CD4-positive, alpha-beta T cell (primary cell): ENCODE results near the gene STARD8. TPM values are rescaled to one million over a fixed set of nuclear protein-coding genes. Genes with fewer than 3 reads are reported as not detected.

ENCODE experiments used
- ATAC-seq: fragments of 200-7000 bp; cut with Tn5 transposase; one replicate; pipeline ENCODE4 v1.10.0; 2022; ENCODE audit warnings: mild to moderate bottlenecking; ENCODE audit not compliant: poor library complexity
- CTCF ChIA-PET: fragments of 350-600 bp; sonication (Branson Sonifier 250); formaldehyde crosslinking; loops from one replicate; lab custom pipeline; 2021; ENCODE audit warnings: antibody characterized with exemption, inconsistent platforms; lab: Charles Lee
- POLR2A ChIA-PET: fragments of 350-600 bp; sonication (Branson Sonifier 250); formaldehyde crosslinking; loops from one replicate; lab custom pipeline; 2021; ENCODE audit warnings: antibody characterized with exemption, inconsistent platforms; lab: Charles Lee
- DNase-seq, 14 experiments: peaks; one replicate each; pipeline ENCODE4 v3.0.0-alpha.2; 2013 to 2020; ENCODE audit warnings: mixed read lengths in 2 of 14
- H3K27ac ChIP-seq, 2 donors: one replicate each; pipeline versions ENCODE4 v1.5.1 to v1.7.0; 2013; ENCODE audit warnings: low read length in 2 of 2, low read depth in 1 of 2, mild to moderate bottlenecking in 1 of 2
- H3K27me3 ChIP-seq, 2 experiments: 1 replicate in 1 of 2; 2 replicates in 1 of 2; pipeline versions ENCODE4 v1.6.1 to v1.7.0; 2013; ENCODE audit warnings: low read length in 2 of 2, control low read depth in 1 of 2, mild to moderate bottlenecking in 1 of 2, moderate library complexity in 1 of 2; ENCODE audit not compliant: insufficient read depth in 2 of 2, control insufficient read depth in 1 of 2
- H3K36me3 ChIP-seq: one replicate; pipeline ENCODE4 v1.6.1; 2013; ENCODE audit warnings: low read length, control low read depth; ENCODE audit not compliant: insufficient read depth
- H3K4me1 ChIP-seq: one replicate; pipeline ENCODE4 v1.6.1; 2013; ENCODE audit warnings: low read length, control low read depth; ENCODE audit not compliant: insufficient read depth
- H3K4me3 ChIP-seq: one replicate; pipeline ENCODE4 v1.5.1; 2013; ENCODE audit warnings: mild to moderate bottlenecking, low read length, moderate library complexity
- H3K9me3 ChIP-seq, 2 experiments: 1 replicate in 1 of 2; 2 replicates in 1 of 2; pipeline versions ENCODE4 v1.6.1 to v1.7.0; 2013; ENCODE audit warnings: low read length in 2 of 2, mild to moderate bottlenecking in 2 of 2, control low read depth in 1 of 2, moderate library complexity in 1 of 2; ENCODE audit not compliant: control insufficient read depth in 1 of 2, insufficient read depth in 1 of 2
- H3K27ac Mint-ChIP-seq: one replicate; pipeline ENCODE4 v1.8.0; 2020; ENCODE audit warnings: mixed read lengths
- H3K27me3 Mint-ChIP-seq: one replicate; pipeline ENCODE4 v1.8.0; 2021; ENCODE audit warnings: mixed read lengths
- H3K36me3 Mint-ChIP-seq: one replicate; pipeline ENCODE4 v1.8.0; 2021; ENCODE audit warnings: low read depth, mixed read lengths
- H3K4me1 Mint-ChIP-seq: one replicate; pipeline ENCODE4 v1.8.0; 2021; ENCODE audit warnings: low read depth, mixed read lengths
- H3K4me3 Mint-ChIP-seq: one replicate; pipeline ENCODE4 v1.8.0; 2020; ENCODE audit warnings: mild to moderate bottlenecking, mixed read lengths
- H3K9me3 Mint-ChIP-seq: one replicate; pipeline ENCODE4 v1.8.0; 2020; ENCODE audit warnings: mixed read lengths
- CTCF ChIP-seq: fragments of 200-600 bp; IDR thresholded peaks from one replicate; pipeline ENCODE4 v1.8.0; 2022; ENCODE audit warnings: antibody characterized with exemption, mild to moderate bottlenecking
- intact Hi-C, 2 experiments: fragments of 100-400 bp; cut with DNase I in 1 of 2; cut with micrococcal nuclease in 1 of 2; formaldehyde crosslinking; loops; one replicate each; pipeline versions ENCODE4 v1.15.1 to v1.9.0; 2023 to 2025; cut with DNase I, micrococcal nuclease
- total RNA-seq, 174 experiments: library from RNA in 2 of 174; stranded (reverse) in 2 of 174; gene quantifications; one replicate each; pipeline ENCODE4 v1.2.3 and lab custom pipeline; 2021 to 2026

The STARD8 gene
- total RNA-seq, 2 experiments from 2014 or later = 0.22 to 0.25 TPM

DNA sequence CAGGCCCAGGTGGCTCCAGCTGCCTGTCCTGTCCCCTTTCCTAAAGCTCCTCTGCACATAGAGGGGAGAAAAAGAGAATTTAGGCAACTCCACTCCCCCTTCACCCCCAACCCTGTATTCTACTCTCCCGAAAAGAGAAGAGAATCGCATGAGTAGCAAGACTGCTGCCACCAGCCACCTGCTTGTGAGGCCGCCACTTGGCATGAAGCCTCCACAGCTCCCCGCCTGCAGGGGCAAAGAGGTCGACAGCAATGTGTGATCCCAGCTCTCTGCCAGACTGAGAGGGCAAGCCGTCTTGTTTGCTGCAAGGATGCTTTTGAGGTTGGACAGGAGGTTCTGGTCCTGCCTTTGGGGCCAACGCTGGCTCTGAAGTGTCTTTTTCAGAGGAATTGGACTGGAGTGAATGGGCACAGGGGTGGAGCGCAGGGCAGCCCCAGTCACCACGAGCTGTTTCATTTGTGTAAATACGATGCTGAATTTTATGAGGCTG, 77.1 kb downstream of the STARD8 start:
- H3K27ac ChIP-seq = no peak overlapping the region
- H3K9me3 ChIP-seq = no peaks in the 10 kb centered on the region
- H3K36me3 Mint-ChIP-seq = no peaks in the 10 kb centered on the region
- no peak overlapping the region for H3K4me3 Mint-ChIP-seq
- H3K4me1 Mint-ChIP-seq = no peaks in the 10 kb centered on the region
- no peaks in the 10 kb centered on the region for H3K36me3 ChIP-seq
- no peaks in the 10 kb centered on the region for H3K27me3 Mint-ChIP-seq
- TF ChIP-seq CTCF = no peak
- H3K4me3 ChIP-seq = no peak overlapping the region
- no peaks in the 10 kb centered on the region for H3K4me1 ChIP-seq
- peaks cover 0 to 5% of the 10 kb centered on the region in 2 experiments for H3K27me3 ChIP-seq
- no peak for DNase-seq
- intact Hi-C loops = no loop called here
- ATAC-seq = no peak
- CTCF ChIA-PET = no interaction called here
- H3K27ac Mint-ChIP-seq = no peak overlapping the region
- H3K9me3 Mint-ChIP-seq = no peaks in the 10 kb centered on the region
- POLR2A ChIA-PET = no interaction called here

DNA sequence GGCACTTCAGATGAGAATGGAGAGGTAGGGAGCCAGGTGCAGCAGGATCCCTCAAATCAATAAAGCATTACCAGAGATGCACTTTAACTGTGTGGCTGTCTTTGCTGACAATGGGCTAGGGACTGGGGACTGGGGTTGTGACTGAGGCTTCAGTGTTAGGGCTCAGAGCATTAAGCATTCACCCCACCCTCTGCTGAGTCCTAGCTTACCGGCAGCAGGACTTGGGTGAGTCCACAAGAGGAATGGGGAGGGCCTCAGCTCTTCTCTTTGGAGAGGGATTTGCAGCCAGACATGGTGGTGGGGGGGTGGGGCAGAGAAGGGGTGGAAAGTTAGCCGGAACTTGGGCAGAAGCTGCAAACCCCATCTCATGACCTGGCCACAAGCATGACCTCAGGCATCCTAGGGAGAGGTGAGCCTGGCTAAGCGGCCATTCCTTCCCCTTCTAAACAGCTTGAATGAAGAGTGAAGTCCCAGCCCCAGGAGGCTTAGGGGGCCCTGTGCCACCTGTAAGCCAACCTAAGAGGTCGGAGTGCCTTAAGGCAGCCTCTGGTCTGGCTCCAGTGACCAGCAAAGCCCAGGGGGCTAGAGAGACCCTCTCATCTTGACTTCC, 78.4 kb downstream of the STARD8 start:
- H3K4me3 ChIP-seq = no peak overlapping the region
- ChIA-PET POLR2A (no interaction called here), CTCF (interaction anchor here (0.7 kb wide), 1 partner anchor 32 kb away, joined by 3 read pairs; no protein-coding TSS in a partner anchor)
- ATAC-seq (no peak), DNase-seq (no peak)
- Mint-ChIP-seq H3K27ac (no peak overlapping the region), H3K9me3 (no peaks in the 10 kb centered on the region), H3K4me1 (no peaks in the 10 kb centered on the region), H3K4me3 (no peak overlapping the region), H3K27me3 (no peaks in the 10 kb centered on the region), H3K36me3 (no peaks in the 10 kb centered on the region)
- no peaks in the 10 kb centered on the region for H3K4me1 ChIP-seq
- H3K27me3 ChIP-seq = peaks cover 0 to 5% of the 10 kb centered on the region in 2 experiments
- no peak overlapping the region for H3K27ac ChIP-seq
- H3K36me3 ChIP-seq = no peaks in the 10 kb centered on the region
- intact Hi-C loops = no loop called here
- no peak for TF ChIP-seq CTCF
- no peaks in the 10 kb centered on the region for H3K9me3 ChIP-seq

- no peaks in the 10 kb centered on the region for H3K4me1 Mint-ChIP-seq
- intact Hi-C loops = no loop called here
- DNase-seq (no peak), ATAC-seq (no peak)
- no peaks in the 10 kb centered on the region for H3K27me3 Mint-ChIP-seq
- no peak for TF ChIP-seq CTCF
- Histone ChIP-seq H3K27me3 (peaks cover 0 to 5% of the 10 kb centered on the region in 2 experiments), H3K36me3 (no peaks in the 10 kb centered on the region), H3K27ac (no peak overlapping the region), H3K9me3 (no peaks in the 10 kb centered on the region), H3K4me3 (no peak overlapping the region), H3K4me1 (no peaks in the 10 kb centered on the region)
- H3K27ac Mint-ChIP-seq = no peak overlapping the region
- POLR2A ChIA-PET = no interaction called here
- no peaks in the 10 kb centered on the region for H3K9me3 Mint-ChIP-seq
- no peaks in the 10 kb centered on the region for H3K36me3 Mint-ChIP-seq
- no peak overlapping the region for H3K4me3 Mint-ChIP-seq
- CTCF ChIA-PET = no interaction called here
These were observed 78.9 kb downstream of the STARD8 start for GRCh38 chrX:68726366-68726765.
